Middle frontal gyrus (tissue), 1 donor: ENCODE results near the gene THRB.

Source experiments
- DNase-seq: peaks from one replicate; pipeline ENCODE4 v3.0.0-alpha.2; 2015; ENCODE audit warnings: low spot score; ENCODE audit errors: extremely low spot score

THRB gene

DNA sequence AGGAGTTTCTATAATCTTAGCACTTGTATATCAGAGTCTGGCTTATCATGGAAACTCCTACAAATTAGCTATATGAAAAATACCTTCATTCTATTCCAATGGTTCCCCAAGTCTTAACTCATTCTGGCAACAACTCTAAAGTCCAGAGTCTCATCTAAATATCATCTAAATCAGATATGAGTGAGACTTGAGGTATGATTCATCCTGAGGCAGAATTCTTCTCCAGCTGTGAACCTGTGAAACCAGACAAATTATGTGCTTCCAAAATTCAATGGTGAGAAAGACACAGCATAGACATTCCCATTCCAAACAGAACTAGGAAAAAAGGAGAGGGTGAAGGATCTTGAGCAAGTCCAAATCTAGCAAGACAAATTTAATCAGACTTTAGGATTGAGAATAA, 138.8 kb downstream of the THRB start:
- no peak for DNase-seq

DNA sequence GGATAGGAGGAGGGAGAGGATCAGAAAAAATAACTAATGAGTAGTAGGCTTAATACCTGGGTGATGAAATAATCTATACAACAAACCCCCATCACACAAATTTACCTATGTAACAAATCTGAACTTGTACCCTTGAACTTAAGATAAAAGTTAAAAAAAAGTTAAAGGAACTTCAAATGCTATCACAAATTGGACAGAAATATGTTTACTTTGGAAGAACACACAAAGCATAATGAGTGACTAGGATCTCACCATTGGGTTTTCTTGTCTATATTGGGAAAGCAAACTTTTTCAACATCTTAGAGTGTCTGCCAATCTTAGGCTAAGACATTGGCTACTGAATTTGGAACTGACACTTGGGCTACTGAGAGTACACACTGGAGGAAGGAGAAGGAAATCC, 140.4 kb downstream of the THRB start:
- no peak for DNase-seq

DNA sequence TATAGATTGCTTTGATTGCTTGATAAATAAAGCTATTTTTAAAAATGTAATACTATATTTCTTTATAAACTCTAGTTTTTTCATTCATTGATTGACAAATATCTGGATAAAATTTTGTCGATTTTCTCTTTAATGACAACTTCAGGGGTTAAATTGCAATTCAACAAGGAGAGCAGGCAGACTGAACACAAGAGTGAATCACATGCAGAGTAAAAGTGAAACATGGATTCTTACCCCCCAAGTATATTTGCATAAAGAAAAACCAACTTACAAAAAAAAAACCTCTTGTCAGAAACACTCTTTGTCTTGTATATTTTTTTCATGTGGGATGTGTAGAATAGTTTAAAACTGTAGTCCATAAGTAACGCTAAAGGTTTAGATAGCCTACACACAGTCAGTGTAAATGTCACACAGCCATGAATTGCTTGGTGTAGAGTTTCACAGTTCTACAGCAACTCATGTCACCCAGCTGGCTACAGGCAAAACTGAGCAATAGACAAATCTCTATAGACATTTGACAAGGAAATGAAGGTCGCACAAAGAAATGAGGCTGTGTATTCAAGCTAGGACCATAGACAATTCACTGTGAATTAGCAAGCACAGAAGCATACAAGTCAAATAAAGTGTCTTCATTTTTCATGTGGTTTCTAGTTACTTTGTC, 141.6 kb downstream of the THRB start:
- DNase-seq, result no peak

DNA sequence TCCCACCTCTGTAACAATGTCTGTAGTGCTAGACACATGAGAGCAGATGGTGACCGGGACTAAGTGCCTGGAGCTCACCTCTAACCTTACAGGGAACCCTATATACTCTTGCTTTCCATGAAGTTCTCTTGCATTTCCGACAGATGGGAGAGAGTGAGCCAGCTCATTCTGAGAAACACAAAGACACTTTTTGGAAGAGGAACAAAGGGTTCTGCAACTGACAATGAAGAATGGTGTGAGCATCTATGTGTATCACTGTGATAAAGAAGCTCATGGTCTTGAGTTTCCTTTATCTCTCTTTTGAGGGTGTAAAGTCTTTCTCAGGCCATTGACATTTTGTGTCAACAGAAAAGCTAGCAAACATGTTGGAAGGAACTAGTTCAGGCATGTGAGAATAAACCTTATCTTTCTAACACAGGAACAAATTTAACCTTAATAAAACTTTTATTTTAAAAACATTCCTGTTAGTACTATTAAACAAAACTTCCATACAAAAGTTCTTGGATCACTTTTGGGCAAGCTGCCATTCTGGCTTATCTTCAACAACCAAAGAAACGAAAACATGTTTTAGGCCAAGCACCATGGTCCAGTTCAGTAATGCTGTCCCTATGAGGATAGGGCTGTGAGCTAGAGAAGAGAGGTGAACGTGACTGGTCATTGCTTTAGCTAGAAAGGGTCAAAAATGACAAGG, 142.7 kb downstream of the THRB start:
- DNase-seq, result no peak

DNA sequence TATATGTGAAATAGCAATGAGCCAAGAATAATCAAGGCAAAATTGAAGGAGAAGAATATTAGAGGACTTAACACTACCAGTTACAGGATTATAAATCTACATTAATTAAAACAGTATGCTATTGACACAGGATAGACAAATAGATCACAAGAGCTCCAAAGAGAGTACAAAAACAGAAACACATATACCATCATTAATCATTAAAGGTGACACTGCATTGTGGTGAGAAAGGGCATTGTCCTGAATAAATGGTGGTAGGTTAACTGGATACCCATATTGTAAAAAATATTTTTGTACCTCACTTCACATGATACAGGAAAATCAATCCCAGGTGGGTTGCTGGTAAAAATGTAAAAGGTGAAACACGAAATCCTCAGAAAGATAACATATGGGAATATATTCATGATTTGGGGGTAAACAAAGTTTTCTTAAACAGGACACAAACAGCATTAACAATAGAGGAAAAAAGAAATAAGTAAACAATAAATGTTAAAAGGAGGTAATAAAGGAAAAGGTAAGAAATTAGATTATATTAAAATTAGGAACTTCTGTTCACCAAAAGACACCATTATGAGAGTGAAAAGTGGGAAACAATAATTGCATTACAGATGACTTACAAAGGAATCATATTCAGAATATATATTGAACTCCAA, 145.2 kb downstream of the THRB start:
- no peak for DNase-seq

DNA sequence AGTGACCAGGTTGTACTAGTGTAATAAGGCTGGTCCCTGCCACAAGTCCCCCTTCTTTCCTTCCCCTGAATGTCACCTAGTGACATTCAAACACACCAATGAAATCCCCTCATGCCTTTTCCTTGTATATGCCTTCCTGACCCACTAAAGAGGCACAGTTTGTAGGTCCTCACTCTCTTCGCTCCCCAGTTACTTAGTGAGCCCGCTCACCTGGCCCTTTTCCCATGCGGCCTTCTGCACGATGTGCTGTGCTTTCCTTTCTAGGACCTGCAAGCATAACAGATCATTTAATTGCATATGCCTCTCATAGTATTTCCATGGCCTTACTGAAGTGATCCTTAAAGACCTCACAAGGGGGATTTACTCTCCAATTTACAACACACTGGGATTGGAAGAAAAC, 146.3 kb downstream of the THRB start:
- no peak for DNase-seq

DNA sequence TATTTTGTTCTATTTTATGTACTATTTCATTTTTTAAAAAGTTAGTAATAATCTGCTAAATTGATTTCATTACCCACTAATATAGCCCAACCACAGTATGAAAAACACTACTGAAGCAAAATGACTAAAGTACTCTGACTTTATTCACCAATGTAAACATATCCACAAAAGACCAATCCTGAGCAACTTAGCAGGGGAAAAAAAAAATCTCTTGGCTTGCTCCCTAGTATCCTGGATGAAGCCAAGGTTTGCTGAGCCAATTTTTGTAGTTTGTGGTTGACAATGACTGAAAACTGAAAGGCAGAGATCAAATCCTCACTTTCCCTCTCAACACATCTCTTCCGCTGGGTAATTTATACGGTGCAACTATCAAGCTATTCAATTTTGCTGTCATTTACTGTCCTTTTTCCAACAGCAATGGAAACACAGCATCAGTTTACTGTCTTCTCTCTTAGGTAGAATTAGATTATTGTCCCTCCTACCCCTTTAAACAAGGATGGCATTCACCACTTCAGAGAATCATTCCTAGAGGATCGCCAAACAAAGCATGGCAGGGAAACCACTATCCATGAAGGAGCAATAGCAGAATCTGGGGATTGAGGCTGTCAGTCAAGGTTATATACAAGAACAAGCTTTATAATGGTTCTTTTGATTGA, 149.7 kb downstream of the THRB start:
- DNase-seq, result no peak

DNA sequence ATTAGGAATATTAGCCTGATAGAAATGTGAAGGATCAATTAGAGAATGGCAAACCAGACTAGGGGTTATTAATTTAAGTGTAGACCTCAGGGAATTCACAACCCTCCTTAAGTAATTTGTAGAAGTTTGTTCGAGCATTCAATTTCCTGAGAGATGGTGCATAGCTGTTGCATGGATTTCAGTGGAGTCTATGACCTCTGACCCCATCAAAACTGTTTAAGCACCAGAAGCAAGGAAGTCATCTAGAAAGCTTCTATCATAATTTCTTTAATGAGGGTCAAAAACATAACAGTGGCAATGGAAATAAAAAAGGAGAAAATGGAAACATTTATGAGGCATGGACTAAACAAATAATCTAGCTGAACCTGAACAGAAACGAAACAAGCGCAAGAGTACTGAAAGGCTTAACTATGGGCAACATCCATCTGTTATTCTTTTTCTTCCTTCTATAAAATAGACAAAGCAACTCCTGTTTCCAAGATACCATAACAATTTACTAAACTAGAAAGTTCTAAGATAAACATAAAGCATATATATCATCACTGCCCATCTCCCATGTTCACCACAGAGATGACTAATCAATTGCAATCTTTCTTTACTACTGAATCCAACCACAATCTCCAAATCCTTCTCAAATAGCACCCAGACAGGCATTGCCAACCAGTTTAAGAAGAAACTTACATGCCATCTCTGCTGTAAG, 151.4 kb downstream of the THRB start:
- DNase-seq, result no peak

DNA sequence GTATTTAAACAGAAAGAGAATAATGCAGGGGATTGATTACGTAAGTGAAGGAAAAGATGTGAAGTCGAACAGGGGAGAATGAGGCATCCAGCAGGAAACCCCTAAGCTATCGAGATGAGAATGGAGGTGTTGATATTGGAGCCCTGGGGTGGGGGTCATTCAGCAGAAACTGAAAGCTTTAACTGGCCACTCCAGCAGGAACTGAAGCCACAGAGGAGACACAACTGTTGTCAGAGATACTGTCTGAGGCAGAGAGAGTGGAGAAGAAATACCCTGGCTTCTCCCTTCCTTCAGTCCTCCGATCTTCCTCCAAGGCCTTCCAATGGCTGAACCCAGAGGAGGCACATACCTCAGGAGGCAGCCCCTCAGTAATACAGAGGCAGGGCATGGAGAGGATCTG, 152.4 kb downstream of the THRB start:
- no peak for DNase-seq

DNA sequence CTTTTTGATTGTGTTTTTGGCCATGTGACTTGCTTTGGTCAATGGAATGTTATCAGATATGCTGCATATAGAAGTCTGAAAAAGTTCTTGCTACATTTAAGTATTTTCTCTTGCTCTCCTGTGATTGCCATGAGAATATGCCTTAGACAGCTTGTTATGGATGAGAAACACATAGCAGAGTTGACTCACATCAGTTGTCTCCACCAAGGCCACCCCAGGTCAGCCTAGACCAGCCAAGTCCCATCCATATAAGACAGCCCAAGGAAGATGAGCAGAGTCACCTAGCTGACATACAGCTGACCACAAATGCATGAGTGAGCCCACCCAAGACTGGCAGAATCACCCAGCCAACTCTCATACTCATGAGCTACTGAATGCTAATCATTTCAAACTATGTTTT, 153.0 kb downstream of the THRB start:
- DNase-seq, result no peak

DNA sequence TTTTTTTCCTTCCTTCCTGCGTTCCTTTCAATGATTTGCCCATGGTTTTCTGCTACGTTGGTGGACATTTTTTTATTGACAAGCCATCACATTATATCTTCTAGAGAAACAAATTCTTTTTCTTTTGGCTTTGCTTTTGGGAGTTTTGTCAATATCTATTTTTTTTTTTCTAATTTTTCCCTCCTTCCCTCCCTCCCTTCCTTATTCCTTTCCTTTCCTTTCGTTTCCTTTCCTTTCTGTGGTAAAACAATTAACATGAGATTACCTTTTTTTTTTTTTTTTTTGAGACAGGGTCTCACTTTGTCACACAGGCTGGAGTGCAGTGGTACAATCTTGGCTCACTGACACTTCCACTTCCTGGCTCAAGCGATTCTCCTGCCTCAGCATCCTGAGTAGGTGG, 153.7 kb downstream of the THRB start:
- DNase-seq, result no peak

DNA sequence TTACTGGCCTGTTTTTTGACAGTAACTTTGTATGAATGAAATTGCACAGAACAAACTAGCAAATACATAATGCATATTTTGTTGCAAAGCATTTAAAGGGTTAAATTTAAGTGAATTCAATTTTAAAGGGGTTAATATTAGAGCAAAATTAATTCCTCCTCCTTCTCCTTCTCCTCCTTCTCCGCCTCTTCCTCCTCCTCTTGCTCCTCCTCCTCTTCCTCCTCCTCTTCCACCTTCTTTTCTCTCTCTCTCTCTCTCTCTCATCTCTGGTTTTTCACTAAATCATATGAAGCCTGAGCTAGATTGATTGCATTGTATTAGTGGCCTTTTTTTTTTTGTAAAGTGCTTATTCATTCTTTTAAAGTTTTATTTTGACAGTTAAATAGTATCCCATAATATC, 154.5 kb downstream of the THRB start:
- DNase-seq, result no peak

DNA sequence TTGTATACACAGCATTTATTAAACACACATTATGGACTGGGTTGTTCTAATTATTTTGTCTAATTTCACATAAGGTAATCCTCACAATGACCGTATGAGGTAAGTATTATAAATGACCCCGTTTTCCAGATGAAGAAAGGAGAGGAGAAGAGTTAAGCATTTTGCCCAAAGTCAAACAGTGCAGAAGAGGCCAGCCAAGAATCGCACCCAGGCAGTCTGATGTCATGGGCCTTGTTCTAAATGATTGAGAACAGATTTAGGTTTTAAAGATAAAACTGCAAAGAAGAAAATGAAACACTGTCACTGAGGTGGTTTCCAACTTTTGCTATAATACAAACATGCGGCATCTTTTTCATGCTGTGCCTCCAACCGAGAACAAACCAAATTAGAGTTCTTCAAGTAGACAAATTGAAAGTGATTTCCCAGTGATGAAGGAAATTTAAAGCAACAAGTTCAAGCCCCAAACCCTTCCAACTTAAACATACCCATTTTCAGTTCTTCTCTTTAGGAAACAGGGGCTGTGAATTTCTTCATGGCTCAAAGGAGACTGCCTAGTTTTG, 155.3 kb downstream of the THRB start:
- DNase-seq, result no peak

DNA sequence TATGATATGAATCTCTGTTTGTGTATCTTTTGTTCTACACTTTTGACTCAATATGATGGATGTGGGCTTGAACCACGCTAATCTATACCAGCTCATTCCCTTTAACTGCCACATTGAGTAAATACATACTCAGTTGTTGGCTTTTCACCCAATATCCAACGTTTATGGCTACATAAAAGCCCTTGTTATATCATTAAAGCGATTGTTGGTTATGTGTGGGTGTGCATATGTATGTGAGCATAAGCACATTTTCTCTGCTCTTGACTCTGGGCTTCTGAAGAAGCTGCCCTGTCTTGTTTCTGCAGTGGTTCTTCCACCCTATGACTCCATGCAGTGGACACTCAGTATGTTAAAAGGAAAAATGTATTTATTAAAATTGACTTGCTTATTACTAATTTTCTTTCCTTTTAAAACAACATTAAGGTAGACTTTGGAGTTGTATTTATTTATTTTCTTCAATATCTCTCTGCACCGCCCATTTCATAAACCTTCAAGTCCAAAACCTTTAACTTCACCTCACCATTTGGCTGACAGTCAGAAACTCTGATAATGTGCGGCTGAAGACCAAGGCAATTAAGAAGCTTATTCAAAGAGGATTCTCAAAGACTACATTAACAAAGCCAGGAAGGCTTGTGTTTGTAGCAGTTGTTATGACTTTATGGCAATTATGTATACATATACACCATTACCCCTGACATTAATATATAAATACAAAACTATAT, 156.1 kb downstream of the THRB start:
- DNase-seq, result no peak

DNA sequence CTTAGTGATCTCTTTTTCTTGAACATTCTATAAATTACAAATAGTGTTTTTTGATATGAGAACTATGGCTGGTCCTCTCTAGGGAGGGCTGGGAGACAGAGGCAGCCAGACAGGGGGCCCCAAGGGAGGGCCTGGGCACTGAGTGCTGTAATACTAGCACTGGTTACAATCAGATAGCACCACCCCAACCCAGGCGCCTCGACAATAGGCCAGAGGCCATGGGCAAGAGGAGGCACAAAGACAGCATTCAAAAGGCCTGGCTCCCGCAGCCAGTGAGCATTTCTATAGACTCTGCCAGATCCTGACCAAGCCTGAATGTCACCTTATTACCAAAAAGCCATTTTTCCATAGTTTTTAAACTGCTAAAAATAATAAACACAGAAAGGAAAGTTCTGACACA, 158.5 kb downstream of the THRB start:
- DNase-seq, result no peak

DNA sequence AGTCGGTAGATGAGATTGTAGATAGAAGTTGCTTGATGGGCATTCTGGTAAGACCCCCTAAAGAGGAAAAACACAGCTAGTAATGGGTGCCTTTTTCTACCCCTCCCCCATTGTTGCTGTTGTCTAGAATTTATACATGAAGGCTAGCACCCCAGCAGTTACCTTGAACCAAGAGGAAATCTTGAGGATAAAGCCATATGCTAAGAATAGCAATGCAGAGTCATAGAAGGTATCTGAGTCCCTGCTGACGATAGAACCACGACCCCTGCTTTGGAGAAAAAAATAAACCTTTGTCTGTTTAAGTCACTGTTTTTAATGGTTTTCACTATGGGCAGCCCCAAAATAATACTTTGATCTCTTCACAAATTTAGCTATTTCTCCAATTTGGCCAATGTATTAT, 162.6 kb downstream of the THRB start:
- DNase-seq, result no peak

DNA sequence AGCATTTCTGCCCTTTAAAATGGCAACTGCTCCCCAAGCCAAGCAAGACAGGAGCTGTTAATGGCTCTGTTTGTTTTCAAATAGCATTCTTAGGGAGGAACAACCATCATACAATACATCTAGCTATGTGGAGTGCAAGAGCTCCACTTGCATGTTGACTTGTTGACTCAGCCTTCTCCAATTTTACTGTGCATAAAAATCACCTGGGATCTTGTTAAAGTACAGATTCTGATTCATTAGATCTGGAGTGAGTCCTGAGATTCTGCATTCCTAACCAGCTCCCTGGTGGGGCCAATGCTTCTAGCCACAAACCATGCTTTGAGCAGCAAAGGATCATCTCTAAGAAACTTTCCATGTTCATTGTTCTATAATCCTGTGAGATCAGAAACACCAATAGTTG, 171.4 kb downstream of the THRB start:
- DNase-seq, result no peak

DNA sequence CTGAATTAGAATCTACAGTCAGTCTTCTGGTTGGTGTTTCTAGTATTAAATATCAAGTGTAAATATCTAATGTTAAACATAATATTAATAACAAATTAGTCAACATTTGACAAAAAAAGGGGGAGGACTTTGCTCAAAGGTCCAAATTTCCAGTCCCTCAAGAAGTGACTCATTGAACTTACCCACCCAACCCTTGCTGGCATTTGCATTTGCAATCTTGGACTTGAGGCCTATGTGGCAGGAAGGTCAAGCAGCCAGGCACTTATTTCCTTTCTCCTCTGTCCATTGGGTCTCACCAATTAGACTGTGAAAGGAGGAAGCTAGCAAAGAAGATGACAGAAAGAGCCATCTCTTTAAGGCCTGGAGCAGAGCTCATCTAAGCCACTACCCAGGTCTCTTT, 174.0 kb downstream of the THRB start:
- no peak for DNase-seq

DNA sequence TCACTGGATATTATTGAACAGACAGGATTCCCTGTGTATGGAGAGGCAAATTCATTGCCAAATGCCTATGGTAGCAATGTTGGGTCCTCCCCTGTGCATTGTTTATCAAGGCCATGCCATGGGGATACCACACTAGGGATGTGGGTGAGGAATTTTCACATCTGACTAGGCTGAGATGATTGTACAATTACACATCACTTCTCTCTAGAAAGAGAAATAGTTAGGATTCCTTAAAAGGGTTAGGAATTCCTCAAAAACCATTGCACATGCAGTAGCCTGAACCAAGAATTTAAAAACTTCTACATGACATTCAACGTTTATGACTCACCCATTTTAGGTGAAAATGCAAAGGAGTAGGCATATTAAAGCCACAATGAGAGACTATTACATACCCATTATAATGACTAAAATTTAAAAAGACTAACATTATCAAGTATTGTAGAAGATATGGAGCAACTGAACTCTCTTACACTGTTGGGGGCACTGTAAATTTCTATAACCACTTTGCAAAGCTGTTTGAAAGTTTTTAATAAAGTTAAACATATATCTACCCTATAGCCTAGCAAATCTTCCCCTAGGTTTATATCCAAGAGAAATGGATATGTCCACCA, 175.9 kb downstream of the THRB start:
- DNase-seq, result no peak

DNA sequence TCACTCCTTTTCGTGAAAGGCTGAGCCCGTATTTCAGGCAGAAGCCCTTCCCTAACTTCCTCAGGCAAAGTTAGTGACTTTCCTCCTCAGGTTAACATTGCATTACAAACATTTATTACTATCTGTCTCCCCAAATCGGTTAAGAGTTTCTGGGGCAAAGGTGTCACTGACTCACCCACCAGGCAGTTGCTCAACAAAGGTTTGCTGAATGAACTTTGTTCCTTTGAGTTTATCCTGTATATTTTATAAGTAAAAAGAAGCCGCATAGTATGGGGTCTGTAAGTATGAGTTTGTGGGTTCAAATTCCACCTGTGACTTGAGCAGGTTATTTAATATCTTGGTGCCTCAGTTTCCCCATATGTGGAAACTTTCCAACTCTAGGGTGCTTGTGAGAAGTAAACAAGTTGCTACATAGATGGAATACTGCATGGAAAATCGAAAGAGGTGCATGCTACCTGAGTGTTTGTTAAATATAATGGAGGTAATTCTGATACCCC, 177.7 kb downstream of the THRB start:
- DNase-seq, result no peak
